K562 (cell line): ENCODE measurements around the gene PCP4L1. TPM values are rescaled to one million over a fixed set of nuclear protein-coding genes. Genes with fewer than 3 reads are reported as not detected.

Experiments
- ATAC-seq: fragments of 200-7000 bp; cut with Tn5 transposase; 3 replicates; pipeline ENCODE4 v1.9.1; 2020; ENCODE audit warnings: moderate library complexity
- BruUV-seq: library from RNA; stranded (reverse); fragments of 400-500 nt; replicated peaks from 2 replicates; lab custom pipeline; 2021; lab: Mats Ljungman, UMichigan
- CTCF ChIA-PET: fragments of 300-600 bp; formaldehyde crosslinking; extraction: SDS; loops from one replicate; lab custom pipeline; 2021; ENCODE audit warnings: low intra/inter-chr PET ratio; lab: Yijun Ruan, JAX
- POLR2A ChIA-PET: fragments of 300-600, 350-650 bp; sonication (Branson Sonifier 250); formaldehyde crosslinking; extraction: SDS; loops from one replicate; lab custom pipeline; 2021; ENCODE audit warnings: antibody characterized with exemption, inconsistent platforms; lab: Yijun Ruan, JAX
- DNase-seq, 4 experiments: peaks; one replicate each; pipeline versions ENCODE4 v3.0.0 to v3.0.0-alpha.2; 2011 to 2018; ENCODE audit warnings: low spot score in 3 of 4, mixed read lengths in 3 of 4; ENCODE audit errors: extremely low read depth in 1 of 4
- FAIRE-seq: peaks from 2 replicates; lab custom pipeline; 2011; peaks lifted over from hg19 to GRCh38; lab: Jason Lieb, UNC
- H2AFZ ChIP-seq: 2 replicates; pipeline ENCODE4 v1.6.0; 2011; ENCODE audit warnings: low read depth, low read length, control low read depth, inconsistent platforms
- H3K27ac ChIP-seq: fragments of 200-600 bp; 3 replicates; pipeline ENCODE4 v1.8.0; 2011; ENCODE audit warnings: low read depth, mild to moderate bottlenecking, control low read depth, inconsistent platforms, low read length, moderate library complexity, mixed read lengths; ENCODE audit errors: extremely low read depth
- H3K27me3 ChIP-seq, 2 experiments: fragments of 300-600 bp in 1 of 2; 2 replicates in 1 of 2; 3 replicates in 1 of 2; pipeline versions ENCODE4 v1.6.0 to v1.8.0; 2011; ENCODE audit warnings: inconsistent platforms in 2 of 2, low read length in 2 of 2, mild to moderate bottlenecking in 1 of 2, mixed read lengths in 1 of 2, moderate library complexity in 1 of 2; ENCODE audit not compliant: control insufficient read depth in 2 of 2, insufficient read depth in 2 of 2
- H3K36me3 ChIP-seq: fragments of 300-600 bp; 3 replicates; pipeline ENCODE4 v1.8.0; 2011; ENCODE audit warnings: mild to moderate bottlenecking, low read length, inconsistent platforms; ENCODE audit not compliant: control insufficient read depth, insufficient read depth
- H3K4me1 ChIP-seq, 2 experiments: fragments of 200-600 bp in 1 of 2; replicated peaks in 1 of 2; 2 replicates in 1 of 2; 3 replicates in 1 of 2; pipeline versions ENCODE4 v1.5.1 to v1.8.0; 2011; ENCODE audit warnings: inconsistent platforms in 2 of 2, low read length in 2 of 2, mild to moderate bottlenecking in 1 of 2, mixed read lengths in 1 of 2, moderate library complexity in 1 of 2; ENCODE audit not compliant: control insufficient read depth in 2 of 2, insufficient read depth in 2 of 2
- H3K4me2 ChIP-seq: 2 replicates; pipeline ENCODE4 v1.6.1; 2011; ENCODE audit warnings: low read length, control low read depth, inconsistent platforms, mixed read lengths; ENCODE audit not compliant: insufficient read depth
- H3K4me3 ChIP-seq: fragments of 200-600 bp; sonication (generic), shearing (Covaris generic); 2 replicates; pipeline ENCODE4 v1.5.1; 2016; ENCODE audit warnings: control low read depth, inconsistent platforms
- H3K79me2 ChIP-seq: fragments of 200-600 bp; 3 replicates; pipeline ENCODE4 v1.8.0; 2011; ENCODE audit warnings: low read length, inconsistent platforms; ENCODE audit not compliant: control insufficient read depth, insufficient read depth
- H3K9ac ChIP-seq, 2 experiments: 2 replicates each; pipeline versions ENCODE4 v1.6.0 to v1.6.1; 2011; ENCODE audit warnings: low read depth in 2 of 2, low read length in 2 of 2, control low read depth in 1 of 2, inconsistent platforms in 1 of 2, mild to moderate bottlenecking in 1 of 2, mixed read lengths in 1 of 2; ENCODE audit not compliant: insufficient read depth in 1 of 2
- H3K9me1 ChIP-seq: one replicate; pipeline ENCODE4 v1.6.0; 2011; ENCODE audit warnings: inconsistent platforms, mild to moderate bottlenecking, low read length, moderate library complexity; ENCODE audit not compliant: control insufficient read depth, insufficient read depth
- H3K9me3 ChIP-seq: replicated peaks from 2 replicates; pipeline ENCODE4 v1.5.1; 2011; ENCODE audit warnings: low read depth, low read length, inconsistent platforms; ENCODE audit not compliant: control insufficient read depth, insufficient read depth
- H4K20me1 ChIP-seq: replicated peaks from 2 replicates; pipeline ENCODE4 v1.6.1; 2011; ENCODE audit warnings: low read length, inconsistent platforms, mixed read lengths; ENCODE audit not compliant: control insufficient read depth, insufficient read depth
- CCAR2 ChIP-seq: fragments of 200-400 bp; formaldehyde crosslinking; IDR thresholded peaks from 2 replicates; pipeline ENCODE4 v1.6.1; 2017; ENCODE audit warnings: mild to moderate bottlenecking, low read depth, low read length
- DPF2 ChIP-seq: fragments of 450-650 bp; IDR thresholded peaks from 2 replicates; pipeline ENCODE4 v1.6.1; 2016
- ERF ChIP-seq: fragments of 450-650 bp; formaldehyde crosslinking; IDR thresholded peaks from 2 replicates; pipeline ENCODE4 v1.4.0; 2020; ENCODE audit warnings: mild to moderate bottlenecking, mixed read lengths
- GABPA ChIP-seq: fragments of 200-800 bp; sonication (Bioruptor generic); conservative IDR thresholded peaks from 2 replicates; pipeline ENCODE4 v1.6.1; 2016; ENCODE audit warnings: low read depth, missing genetic modification characterization, missing compliant biosample characterization
- HLTF ChIP-seq: fragments of 450-650 bp; IDR thresholded peaks from 2 replicates; pipeline ENCODE4 v1.6.1; 2016
- HSF4 ChIP-seq: fragments of 250-450 bp; sonication (Bioruptor Pico); IDR thresholded peaks from 2 replicates; pipeline ENCODE4 v2.1.2; 2022; ENCODE audit warnings: mild to moderate bottlenecking, moderate library complexity, borderline replicate concordance
- MEF2A ChIP-seq: IDR thresholded peaks from 2 replicates; pipeline ENCODE4 v1.6.1; 2011; ENCODE audit warnings: low read depth, mild to moderate bottlenecking, low read length, moderate library complexity; ENCODE audit not compliant: control insufficient read depth
- POLR2A ChIP-seq: fragments of 450-650 bp; conservative IDR thresholded peaks from 2 replicates; pipeline ENCODE4 v1.6.1; 2016
- POLR2G ChIP-seq: fragments of 200-400 bp; formaldehyde crosslinking; IDR thresholded peaks from 2 replicates; pipeline ENCODE4 v1.6.1; 2017; ENCODE audit warnings: low read depth, mild to moderate bottlenecking, antibody characterized with exemption, low read length, moderate library complexity
- RBFOX2 ChIP-seq: fragments of 200-400 bp; formaldehyde crosslinking; IDR thresholded peaks from 2 replicates; pipeline ENCODE4 v1.6.1; 2017; ENCODE audit warnings: low read depth, mild to moderate bottlenecking, low read length, moderate library complexity
- TOE1 ChIP-seq, 2 experiments: fragments of 450-650 bp in 1 of 2; sonication (generic) in 1 of 2; formaldehyde crosslinking in 1 of 2; IDR thresholded peaks; 2 replicates each; pipeline versions ENCODE4 v1.7.1 to v1.8.0; 2016 to 2022; ENCODE audit warnings: borderline replicate concordance in 2 of 2, mild to moderate bottlenecking in 2 of 2, antibody characterized with exemption in 1 of 2, inconsistent platforms in 1 of 2, low read depth in 1 of 2, missing genetic modification reagents in 1 of 2, moderate library complexity in 1 of 2
- XRCC3 ChIP-seq: fragments of 450-650 bp; IDR thresholded peaks from 2 replicates; pipeline ENCODE4 v1.6.1; 2017; ENCODE audit warnings: mild to moderate bottlenecking, moderate library complexity
- ZBTB17 ChIP-seq: fragments of 450-650 bp; formaldehyde crosslinking; IDR thresholded peaks from 2 replicates; pipeline ENCODE4 v1.4.0; 2020; ENCODE audit warnings: mild to moderate bottlenecking
- ZBTB9 ChIP-seq: fragments of 450-650 bp; formaldehyde crosslinking; IDR thresholded peaks from 2 replicates; pipeline ENCODE4 v1.4.0; 2020; ENCODE audit warnings: mild to moderate bottlenecking, moderate library complexity
- ZNF212 ChIP-seq: fragments of 450-650 bp; formaldehyde crosslinking; IDR thresholded peaks from 2 replicates; pipeline ENCODE4 v1.4.0; 2020; ENCODE audit warnings: mild to moderate bottlenecking
- ZNF311 ChIP-seq: fragments of 250-450 bp; sonication (Bioruptor Pico); IDR thresholded peaks from 2 replicates; pipeline ENCODE4 v1.4.0; 2020; ENCODE audit warnings: mild to moderate bottlenecking, moderate library complexity
- ZNF830 ChIP-seq: fragments of 250-450 bp; sonication (Bioruptor Pico); IDR thresholded peaks from 2 replicates; pipeline ENCODE4 v1.5.0; 2021; ENCODE audit warnings: mild to moderate bottlenecking
- WGBS: fragments of 100-300 bp; shearing (Covaris generic); methylation state at CpG from one replicate; pipeline ENCODE4 v1.1.6; 2016; ENCODE audit warnings: low coverage, mixed read lengths; ENCODE audit not compliant: insufficient coverage; ENCODE audit errors: missing lambda C conversion rate; 5-methylcytosine and 5-hydroxymethylcytosine counted together
- in situ Hi-C: fragments of 300-500 bp; cut with MboI; formaldehyde crosslinking; loops from 4 replicates; pipeline ENCODE4 v1.15.0; 2018; ENCODE audit warnings: inconsistent platforms, mixed read lengths
- intact Hi-C: fragments of 100-400 bp; cut with micrococcal nuclease; formaldehyde crosslinking; loops from 2 replicates; pipeline ENCODE4 v1.14.2; 2022
- polyA plus RNA-seq, 8 experiments: library from polyadenylated mRNA; depleted of rRNA in 4 of 8; stranded (reverse) in 5 of 8; unstranded in 3 of 8; fragments of >200 nt; fragmentation: Nextera tagmentation in 2 of 8; fragmentation: Illumina TruSeq in 1 of 8; extraction: Ambion mirVana in 2 of 8; extraction: Trizol in 1 of 8; gene quantifications; 2 replicates each; pipeline versions ENCODE4 v1.2.1 to v1.2.3, GENCODE V29; 2011 to 2014; ENCODE audit warnings: inconsistent platforms in 1 of 8, missing spikeins in 1 of 8
- total RNA-seq, 7 experiments: library from RNA; depleted of rRNA in 6 of 7; stranded (reverse); fragments of >200 nt in 6 of 7; fragmentation: Illumina TruSeq in 2 of 7; extraction: Trizol in 2 of 7; gene quantifications; 2 replicates each; pipeline versions ENCODE4 v1.2.1 to v1.2.3, GENCODE V29; 2011 to 2021; ENCODE audit warnings: low replicate concordance in 1 of 7
- TF ChIP-seq, protein P1 (sequence below): fragments of 250-450 bp; sonication (Bioruptor Pico); IDR thresholded peaks from 2 replicates; pipeline ENCODE4 v1.5.0; 2022; ENCODE audit warnings: mild to moderate bottlenecking
- TF ChIP-seq, protein P2 (sequence below): fragments of 200-400 bp; formaldehyde crosslinking; IDR thresholded peaks from 2 replicates; pipeline ENCODE4 v1.6.1; 2017; ENCODE audit warnings: mild to moderate bottlenecking, low read depth, low read length, moderate library complexity

Gene PCP4L1
- total and polyA plus RNA-seq, 9 of the 15 experiments (the other 6 are each of a cell fraction or from before 2014, with no cell fraction given): not detected

DNA sequence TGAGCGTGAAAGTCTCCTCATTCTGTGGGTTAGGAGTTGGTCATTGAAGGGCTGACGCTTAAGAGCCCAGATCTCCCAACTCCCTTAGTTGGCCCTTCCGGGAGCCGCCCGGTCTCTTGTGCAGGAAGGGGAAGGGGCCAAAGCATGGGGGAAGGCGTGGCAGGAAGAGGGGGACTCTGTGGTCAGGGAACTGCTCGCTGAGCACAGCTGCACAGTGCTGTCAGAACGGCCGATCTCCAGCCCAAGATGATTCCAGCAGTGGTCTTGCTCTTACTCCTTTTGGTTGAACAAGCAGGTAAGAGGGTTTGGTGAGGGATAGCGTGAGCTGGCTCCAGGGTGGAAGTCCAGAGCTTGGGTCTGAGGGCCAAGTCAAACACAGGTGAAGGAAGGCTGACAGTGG lies 43.5 kb upstream of the PCP4L1 start, which contains the start of gene FCER1G:
Gene FCER1G (plus strand): TSS at position 220 of the 400 bp plus-strand sequence. CDS start 27 bp downstream, at position 247.
- H3K4me1 ChIP-seq: peaks cover 3 to 21% of the 10 kb centered on the region in 2 experiments; a peak in 4 of 5 replicates
- FAIRE-seq: no peak
- BruUV-seq: no TSS peak
- no peaks in the 10 kb centered on the region for H4K20me1 ChIP-seq
- H3K9me1 ChIP-seq: no peaks in the 10 kb centered on the region
- H3K4me3 ChIP-seq: no peak within 1 kb of the TSS
- H3K4me2 ChIP-seq: no peak within 1 kb of the TSS
- peak in 1 of 4 experiments; percentile 11 for DNase-seq
- no peak within 1 kb of the TSS for H2AFZ ChIP-seq
- no peaks in the 10 kb centered on the region for H3K27me3 ChIP-seq
- in situ Hi-C loops (no loop called here), intact Hi-C loops (no loop called here)
- H3K27ac ChIP-seq: no peak within 1 kb of the TSS
- POLR2A ChIA-PET: interaction anchor here (0.7 to 1.6 kb wide), 3 partner anchors 10 to 99 kb away, joined by 4 to 5 read pairs (median 4); partner anchors contain the start of genes SDHC and TOMM40L
- CTCF ChIA-PET: no interaction called here
- no peak within 1 kb of the TSS; a peak in 1 of 4 replicates for H3K9ac ChIP-seq
- WGBS: 82% methylated on average over 9 of the region's 10 CpGs
- H3K79me2 ChIP-seq: no peaks in the 10 kb centered on the region
- H3K36me3 ChIP-seq: peaks cover 45% of the 10 kb centered on the region
- peak; percentile 15 for ATAC-seq
- no peaks in the 10 kb centered on the region for H3K9me3 ChIP-seq
- TF ChIP-seq HSF4 (CRISPR knock-in tag) (no peak), ZNF212 (no peak), POLR2A (peak; percentile 41; the same call in 1 of the 2 replicates), ERF (CRISPR knock-in tag) (peak; percentile 55; the same call in 1 of the 2 replicates), CCAR2 (no peak), MEF2A (no peak), ZNF830 (no peak), POLR2G (0 out of 2 replicates have a peak, but pooled peaks have one; percentile 29), GABPA (peak; percentile 50), DPF2 (no peak), TOE1 (IDR thresholded peaks at IDR 0.05; ENCODE audit: borderline replicate concordance) (no peak), TOE1 (CRISPR knock-in tag; IDR thresholded peaks at IDR 0.05; ENCODE audit: borderline replicate concordance, low read depth) (no peak), RBFOX2 (0 out of 2 replicates have a peak, but pooled peaks have one; percentile 20), ZNF311 (CRISPR knock-in tag) (0 out of 2 replicates have a peak, but pooled peaks have one; percentile 18), ZBTB17 (CRISPR knock-in tag) (peak; percentile 46; the same call in 1 of the 2 replicates), HLTF (no peak), ZBTB9 (CRISPR knock-in tag) (0 out of 2 replicates have a peak, but pooled peaks have one; percentile 36), XRCC3 (no peak)
- TF ChIP-seq, protein P1, sequence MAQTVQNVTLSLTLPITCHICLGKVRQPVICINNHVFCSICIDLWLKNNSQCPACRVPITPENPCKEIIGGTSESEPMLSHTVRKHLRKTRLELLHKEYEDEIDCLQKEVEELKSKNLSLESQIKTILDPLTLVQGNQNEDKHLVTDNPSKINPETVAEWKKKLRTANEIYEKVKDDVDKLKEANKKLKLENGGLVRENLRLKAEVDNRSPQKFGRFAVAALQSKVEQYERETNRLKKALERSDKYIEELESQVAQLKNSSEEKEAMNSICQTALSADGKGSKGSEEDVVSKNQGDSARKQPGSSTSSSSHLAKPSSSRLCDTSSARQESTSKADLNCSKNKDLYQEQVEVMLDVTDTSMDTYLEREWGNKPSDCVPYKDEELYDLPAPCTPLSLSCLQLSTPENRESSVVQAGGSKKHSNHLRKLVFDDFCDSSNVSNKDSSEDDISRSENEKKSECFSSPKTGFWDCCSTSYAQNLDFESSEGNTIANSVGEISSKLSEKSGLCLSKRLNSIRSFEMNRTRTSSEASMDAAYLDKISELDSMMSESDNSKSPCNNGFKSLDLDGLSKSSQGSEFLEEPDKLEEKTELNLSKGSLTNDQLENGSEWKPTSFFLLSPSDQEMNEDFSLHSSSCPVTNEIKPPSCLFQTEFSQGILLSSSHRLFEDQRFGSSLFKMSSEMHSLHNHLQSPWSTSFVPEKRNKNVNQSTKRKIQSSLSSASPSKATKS (CRISPR knock-in tag): no peak
- TF ChIP-seq, protein P2, sequence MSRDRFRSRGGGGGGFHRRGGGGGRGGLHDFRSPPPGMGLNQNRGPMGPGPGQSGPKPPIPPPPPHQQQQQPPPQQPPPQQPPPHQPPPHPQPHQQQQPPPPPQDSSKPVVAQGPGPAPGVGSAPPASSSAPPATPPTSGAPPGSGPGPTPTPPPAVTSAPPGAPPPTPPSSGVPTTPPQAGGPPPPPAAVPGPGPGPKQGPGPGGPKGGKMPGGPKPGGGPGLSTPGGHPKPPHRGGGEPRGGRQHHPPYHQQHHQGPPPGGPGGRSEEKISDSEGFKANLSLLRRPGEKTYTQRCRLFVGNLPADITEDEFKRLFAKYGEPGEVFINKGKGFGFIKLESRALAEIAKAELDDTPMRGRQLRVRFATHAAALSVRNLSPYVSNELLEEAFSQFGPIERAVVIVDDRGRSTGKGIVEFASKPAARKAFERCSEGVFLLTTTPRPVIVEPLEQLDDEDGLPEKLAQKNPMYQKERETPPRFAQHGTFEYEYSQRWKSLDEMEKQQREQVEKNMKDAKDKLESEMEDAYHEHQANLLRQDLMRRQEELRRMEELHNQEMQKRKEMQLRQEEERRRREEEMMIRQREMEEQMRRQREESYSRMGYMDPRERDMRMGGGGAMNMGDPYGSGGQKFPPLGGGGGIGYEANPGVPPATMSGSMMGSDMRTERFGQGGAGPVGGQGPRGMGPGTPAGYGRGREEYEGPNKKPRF: no peak
